ENCODE results near the gene GZF1. TPM values are rescaled to one million over a fixed set of nuclear protein-coding genes. Genes with fewer than 3 reads are reported as not detected.
A peak's percentile ranks its signal among the peaks of the same experiment; 100 is the strongest.
"Not testable (repeated sequence)": the region's sequence is repeated elsewhere in the genome, so short reads cannot be mapped to it uniquely, and the experiment has no call there.

The GZF1 gene
- total and polyA plus RNA-seq, 5 donors from 2014 or later, result 3.1 to 24.8 (median 3.4) TPM

GRCh38 chr20:23347791-23348190, 14.2 kb upstream of the GZF1 start:
- Histone ChIP-seq H3K9me3 (ENCODE audit: control insufficient read depth in 2 of 2, low read length in 2 of 2) (no peaks in the 10 kb centered on the region), H3K27me3 (ENCODE audit: control insufficient read depth, insufficient read depth, low read length) (no peaks in the 10 kb centered on the region), H3K4me3 (ENCODE audit: low read depth, low read length) (no peak overlapping the region), H3K27ac (ENCODE audit: insufficient read depth, low read length, poor library complexity, severe bottlenecking) (no peak overlapping the region), H3K4me1 (ENCODE audit: control insufficient read depth, insufficient read depth, low read length, poor library complexity, severe bottlenecking) (peaks cover 32% of the 10 kb centered on the region), H3K36me3 (ENCODE audit: control insufficient read depth, insufficient read depth, low read length) (no peaks in the 10 kb centered on the region)
- H3K9me3 Mint-ChIP-seq, result no peaks in the 10 kb centered on the region
- no peak for DNase-seq
- peaks cover 0 to 33% (median 20%) of the 10 kb centered on the region in 4 donors for H3K4me1 Mint-ChIP-seq
- H3K4me3 Mint-ChIP-seq, result peak overlapping the region in 2 of 4 donors; percentile 8 to 75
- no peaks in the 10 kb centered on the region for H3K36me3 Mint-ChIP-seq
- H3K27ac Mint-ChIP-seq, result peak overlapping the region in 2 of 3 donors; percentile 40 to 68
- no peak for ATAC-seq (ENCODE audit: low read depth in 2 of 2)
- peaks cover 8% of the 10 kb centered on the region for H3K27me3 Mint-ChIP-seq

- not testable (repeated sequence) for H3K4me3 ChIP-seq (ENCODE audit: low read depth, low read length); H3K36me3 Mint-ChIP-seq; DNase-seq; H3K27me3 ChIP-seq (ENCODE audit: control insufficient read depth, insufficient read depth, low read length); ATAC-seq (ENCODE audit: low read depth in 2 of 2); H3K9me3 ChIP-seq (ENCODE audit: control insufficient read depth in 2 of 2, low read length in 2 of 2); H3K27me3 Mint-ChIP-seq; H3K9me3 Mint-ChIP-seq; H3K36me3 ChIP-seq (ENCODE audit: control insufficient read depth, insufficient read depth, low read length)
- H3K4me3 Mint-ChIP-seq, result peak overlapping the region in 3 of 4 donors; percentile 9 to 75 (median 19)
- Histone ChIP-seq H3K4me1 (ENCODE audit: control insufficient read depth, insufficient read depth, low read length, poor library complexity, severe bottlenecking) (peaks cover 32% of the 10 kb centered on the region), H3K27ac (ENCODE audit: insufficient read depth, low read length, poor library complexity, severe bottlenecking) (peak overlapping the region; percentile 99)
- peak overlapping the region in 2 of 3 donors; percentile 68 to 80 for H3K27ac Mint-ChIP-seq
- H3K4me1 Mint-ChIP-seq, result peaks cover 0 to 38% (median 21%) of the 10 kb centered on the region in 4 donors
These were observed 13.5 kb upstream of the GZF1 start for GRCh38 chr20:23348510-23348909.

GRCh38 chr20:23349338-23350195, 12.4 kb upstream of the GZF1 start:
- no peaks in the 10 kb centered on the region for H3K27me3 ChIP-seq (ENCODE audit: control insufficient read depth, insufficient read depth, low read length)
- Mint-ChIP-seq H3K27ac (peak overlapping the region; percentile 99 to 100 (median 100)), H3K9me3 (no peaks in the 10 kb centered on the region), H3K27me3 (peaks cover 8% of the 10 kb centered on the region), H3K4me1 (peaks cover 0 to 40% (median 21%) of the 10 kb centered on the region in 4 donors), H3K4me3 (peak overlapping the region; percentile 96 to 100 (median 99)), H3K36me3 (no peaks in the 10 kb centered on the region)
- peaks cover 8% of the 10 kb centered on the region for H3K36me3 ChIP-seq (ENCODE audit: control insufficient read depth, insufficient read depth, low read length)
- peak overlapping the region; percentile 88 for H3K4me3 ChIP-seq (ENCODE audit: low read depth, low read length)
- ATAC-seq (ENCODE audit: low read depth in 2 of 2), result peak; percentile 44 to 52
- H3K27ac ChIP-seq (ENCODE audit: insufficient read depth, low read length, poor library complexity, severe bottlenecking), result peak overlapping the region; percentile 99
- peaks cover 32% of the 10 kb centered on the region for H3K4me1 ChIP-seq (ENCODE audit: control insufficient read depth, insufficient read depth, low read length, poor library complexity, severe bottlenecking)
- DNase-seq, result peak in 2 of 3 donors; percentile 70 to 79
- no peaks in the 10 kb centered on the region for H3K9me3 ChIP-seq (ENCODE audit: control insufficient read depth in 2 of 2, low read length in 2 of 2)

- Histone ChIP-seq H3K36me3 (ENCODE audit: control insufficient read depth, insufficient read depth, low read length) (peaks cover 16% of the 10 kb centered on the region), H3K27ac (ENCODE audit: insufficient read depth, low read length, poor library complexity, severe bottlenecking) (peak within 1 kb of the TSS; percentile 99), H3K4me3 (ENCODE audit: low read depth, low read length) (peak within 1 kb of the TSS; percentile 88), H3K27me3 (ENCODE audit: control insufficient read depth, insufficient read depth, low read length) (no peaks in the 10 kb centered on the region), H3K9me3 (ENCODE audit: control insufficient read depth in 2 of 2, low read length in 2 of 2) (no peaks in the 10 kb centered on the region), H3K4me1 (ENCODE audit: control insufficient read depth, insufficient read depth, low read length, poor library complexity, severe bottlenecking) (peaks cover 32% of the 10 kb centered on the region)
- H3K9me3 Mint-ChIP-seq, result no peaks in the 10 kb centered on the region
- H3K27ac Mint-ChIP-seq, result peak within 1 kb of the TSS; percentile 99 to 100 (median 100)
- peaks cover 0 to 40% (median 22%) of the 10 kb centered on the region in 4 donors for H3K4me1 Mint-ChIP-seq
- peak within 1 kb of the TSS; percentile 96 to 100 (median 99) for H3K4me3 Mint-ChIP-seq
- ATAC-seq (ENCODE audit: low read depth in 2 of 2), result peak; percentile 88
- H3K27me3 Mint-ChIP-seq, result peaks cover 8% of the 10 kb centered on the region
- no peaks in the 10 kb centered on the region for H3K36me3 Mint-ChIP-seq
- peak; percentile 92 to 97 (median 95) for DNase-seq
These were observed 11.6 kb upstream of the GZF1 start, which contains the start of gene NXT1 for GRCh38 chr20:23350196-23350903. Gene NXT1 (plus strand): TSS chr20:23350791. CDS start chr20:23354042, 3,251 bp downstream.

- Histone ChIP-seq H3K36me3 (ENCODE audit: control insufficient read depth, insufficient read depth, low read length) (peaks cover 17% of the 10 kb centered on the region), H3K9me3 (ENCODE audit: control insufficient read depth in 2 of 2, low read length in 2 of 2) (no peaks in the 10 kb centered on the region), H3K4me3 (ENCODE audit: low read depth, low read length) (peak overlapping the region; percentile 81), H3K27ac (ENCODE audit: insufficient read depth, low read length, poor library complexity, severe bottlenecking) (peak overlapping the region; percentile 99), H3K27me3 (ENCODE audit: control insufficient read depth, insufficient read depth, low read length) (no peaks in the 10 kb centered on the region), H3K4me1 (ENCODE audit: control insufficient read depth, insufficient read depth, low read length, poor library complexity, severe bottlenecking) (peaks cover 32% of the 10 kb centered on the region)
- Mint-ChIP-seq H3K4me1 (peaks cover 0 to 40% (median 25%) of the 10 kb centered on the region in 4 donors), H3K27me3 (peaks cover 8% of the 10 kb centered on the region), H3K9me3 (no peaks in the 10 kb centered on the region), H3K36me3 (no peaks in the 10 kb centered on the region), H3K4me3 (peak overlapping the region; percentile 96 to 100 (median 99)), H3K27ac (peak overlapping the region; percentile 89 to 100 (median 99))
- peak; percentile 25 for ATAC-seq (ENCODE audit: low read depth in 2 of 2)
- DNase-seq, result peak; percentile 58 to 71 (median 62)
These were observed 10.8 kb upstream of the GZF1 start for GRCh38 chr20:23350904-23351838.

- H3K27ac Mint-ChIP-seq, result no peak overlapping the region
- H3K27ac ChIP-seq (ENCODE audit: insufficient read depth, low read length, poor library complexity, severe bottlenecking), result no peak overlapping the region
- ATAC-seq (ENCODE audit: low read depth in 2 of 2), result no peak
- peaks cover 17% of the 10 kb centered on the region for H3K36me3 ChIP-seq (ENCODE audit: control insufficient read depth, insufficient read depth, low read length)
- H3K9me3 Mint-ChIP-seq, result no peaks in the 10 kb centered on the region
- peaks cover 34% of the 10 kb centered on the region for H3K4me1 ChIP-seq (ENCODE audit: control insufficient read depth, insufficient read depth, low read length, poor library complexity, severe bottlenecking)
- H3K9me3 ChIP-seq (ENCODE audit: control insufficient read depth in 2 of 2, low read length in 2 of 2), result no peaks in the 10 kb centered on the region
- H3K4me3 Mint-ChIP-seq, result peak overlapping the region in 2 of 4 donors; percentile 54 to 98
- no peaks in the 10 kb centered on the region for H3K36me3 Mint-ChIP-seq
- H3K4me3 ChIP-seq (ENCODE audit: low read depth, low read length), result no peak overlapping the region
- no peaks in the 10 kb centered on the region for H3K27me3 Mint-ChIP-seq
- DNase-seq, result no peak
- no peaks in the 10 kb centered on the region for H3K27me3 ChIP-seq (ENCODE audit: control insufficient read depth, insufficient read depth, low read length)
- H3K4me1 Mint-ChIP-seq, result peaks cover 14 to 42% (median 27%) of the 10 kb centered on the region in 4 donors
These were observed 5.8 kb upstream of the GZF1 start for GRCh38 chr20:23356203-23356602.
